K562 (cell line): ENCODE data around the gene HSD17B11. TPM values are rescaled to one million over a fixed set of nuclear protein-coding genes. Genes with fewer than 3 reads are reported as not detected.
A peak's percentile ranks its signal among the peaks of the same experiment; 100 is the strongest.

ENCODE experiments used
- BDP1 ChIP-seq: IDR thresholded peaks from 3 replicates; pipeline ENCODE4 v1.6.1; 2011; ENCODE audit not compliant: insufficient read length, insufficient read depth
- C11orf30 ChIP-seq: fragments of 450-650 bp; IDR thresholded peaks from 2 replicates; pipeline ENCODE4 v1.6.1; 2016; ENCODE audit warnings: low read depth, mild to moderate bottlenecking
- E2F3 ChIP-seq: fragments of 250-450 bp; sonication (Bioruptor Pico); IDR thresholded peaks from 2 replicates; pipeline ENCODE4 v1.4.0; 2020; ENCODE audit warnings: mild to moderate bottlenecking
- FOXK1 ChIP-seq: sonication (generic); formaldehyde crosslinking; IDR thresholded peaks from 2 replicates; pipeline ENCODE4 v1.8.0; 2022; ENCODE audit warnings: missing genetic modification reagents, mild to moderate bottlenecking, borderline replicate concordance
- MTA1 ChIP-seq: fragments of 450-650 bp; IDR thresholded peaks from 2 replicates; pipeline ENCODE4 v1.6.1; 2017; ENCODE audit warnings: borderline replicate concordance
- MYC ChIP-seq, 2 experiments: fragments of 250-450 bp in 1 of 2; sonication (Bioruptor Pico) in 1 of 2; IDR thresholded peaks; 2 replicates each; pipeline versions ENCODE4 v1.5.1 to v1.6.1; 2012 to 2021; ENCODE audit warnings: low read depth in 2 of 2, borderline replicate concordance in 1 of 2, improper control_type of control experiment in 1 of 2, low read length in 1 of 2, mild to moderate bottlenecking in 1 of 2, moderate library complexity in 1 of 2
- NBN ChIP-seq: fragments of 450-650 bp; IDR thresholded peaks from 2 replicates; pipeline ENCODE4 v1.6.1; 2016; ENCODE audit warnings: low read depth, mild to moderate bottlenecking
- NFIC ChIP-seq: fragments of 450-650 bp; IDR thresholded peaks from 2 replicates; pipeline ENCODE4 v1.6.1; 2017; ENCODE audit warnings: mild to moderate bottlenecking, inconsistent platforms
- NR1H2 ChIP-seq: sonication (generic); formaldehyde crosslinking; IDR thresholded peaks from 2 replicates; pipeline ENCODE4 v1.4.0; 2020; ENCODE audit warnings: mild to moderate bottlenecking, missing genetic modification reagents
- PML ChIP-seq: IDR thresholded peaks from 2 replicates; pipeline ENCODE4 v1.6.1; 2012; ENCODE audit warnings: low read length, inconsistent platforms
- POLR2B ChIP-seq: fragments of 450-650 bp; IDR thresholded peaks from 2 replicates; pipeline ENCODE4 v1.6.1; 2018; ENCODE audit warnings: low read depth; ENCODE audit not compliant: partially characterized antibody
- PRPF4 ChIP-seq: fragments of 200-400 bp; formaldehyde crosslinking; IDR thresholded peaks from one replicate; pipeline ENCODE4 v1.6.1; 2017; ENCODE audit warnings: low read length, low read depth, mild to moderate bottlenecking; ENCODE audit not compliant: insufficient read depth, poor library complexity, severe bottlenecking
- PTRF ChIP-seq: fragments of 450-650 bp; IDR thresholded peaks from 2 replicates; pipeline ENCODE4 v1.6.1; 2016; ENCODE audit warnings: mild to moderate bottlenecking, missing genetic modification characterization, missing compliant biosample characterization
- RAD21 ChIP-seq, 2 experiments: fragments of 250-450 bp in 1 of 2; fragments of 450-650 bp in 1 of 2; sonication (Bioruptor Pico) in 1 of 2; formaldehyde crosslinking in 1 of 2; IDR thresholded peaks in 1 of 2; conservative IDR thresholded peaks in 1 of 2; 2 replicates each; pipeline versions ENCODE4 v1.4.0 to v1.8.0; 2020 to 2022; ENCODE audit warnings: mild to moderate bottlenecking in 2 of 2, moderate library complexity in 1 of 2
- RBBP5 ChIP-seq: fragments of 200-600 bp; sonication (generic); IDR thresholded peaks from 2 replicates; pipeline ENCODE4 v1.6.1; 2012; ENCODE audit warnings: borderline replicate concordance, mild to moderate bottlenecking, low read length, control low read depth, inconsistent platforms; ENCODE audit not compliant: insufficient read depth, poor library complexity, severe bottlenecking
- USF1 ChIP-seq: sonication (generic); formaldehyde crosslinking; IDR thresholded peaks from 2 replicates; pipeline ENCODE4 v1.9.0; 2022; ENCODE audit warnings: mild to moderate bottlenecking, missing genetic modification reagents
- XRCC3 ChIP-seq: fragments of 450-650 bp; IDR thresholded peaks from 2 replicates; pipeline ENCODE4 v1.6.1; 2017; ENCODE audit warnings: mild to moderate bottlenecking, moderate library complexity
- ZC3H8 ChIP-seq: fragments of 450-650 bp; IDR thresholded peaks from 2 replicates; pipeline ENCODE4 v1.6.1; 2017
- ZKSCAN8 ChIP-seq: fragments of 200-800 bp; sonication (Bioruptor generic); IDR thresholded peaks from 2 replicates; pipeline ENCODE4 v1.6.1; 2016; ENCODE audit warnings: missing genetic modification characterization, missing compliant biosample characterization
- ZNF175 ChIP-seq: fragments of 200-800 bp; sonication (Bioruptor generic); IDR thresholded peaks from 2 replicates; pipeline ENCODE4 v1.6.1; 2016; ENCODE audit warnings: low read depth, mild to moderate bottlenecking, missing genetic modification characterization, missing compliant biosample characterization
- ZNF24 ChIP-seq: fragments of 450-650 bp; IDR thresholded peaks from 2 replicates; pipeline ENCODE4 v1.6.1; 2016
- polyA plus RNA-seq, 8 experiments: library from polyadenylated mRNA; depleted of rRNA in 4 of 8; stranded (reverse) in 5 of 8; unstranded in 3 of 8; fragments of >200 nt; fragmentation: Nextera tagmentation in 2 of 8; fragmentation: Illumina TruSeq in 1 of 8; extraction: Ambion mirVana in 2 of 8; extraction: Trizol in 1 of 8; gene quantifications; 2 replicates each; pipeline versions ENCODE4 v1.2.1 to v1.2.3, GENCODE V29; 2011 to 2014; ENCODE audit warnings: inconsistent platforms in 1 of 8, missing spikeins in 1 of 8
- total RNA-seq, 7 experiments: library from RNA; depleted of rRNA in 6 of 7; stranded (reverse); fragments of >200 nt in 6 of 7; fragmentation: Illumina TruSeq in 2 of 7; extraction: Trizol in 2 of 7; gene quantifications; 2 replicates each; pipeline versions ENCODE4 v1.2.1 to v1.2.3, GENCODE V29; 2011 to 2021; ENCODE audit warnings: low replicate concordance in 1 of 7
- TF ChIP-seq, protein P1 (sequence below): fragments of 450-650 bp; IDR thresholded peaks from 2 replicates; pipeline ENCODE4 v1.6.1; 2016; ENCODE audit warnings: missing biosample characterization, missing genetic modification characterization
- TF ChIP-seq, protein P2 (sequence below): fragments of 450-650 bp; formaldehyde crosslinking; IDR thresholded peaks from 2 replicates; pipeline ENCODE4 v1.4.0; 2020; ENCODE audit warnings: mild to moderate bottlenecking, moderate library complexity
- TF ChIP-seq, protein P3 (sequence below): sonication (generic); formaldehyde crosslinking; IDR thresholded peaks from 2 replicates; pipeline ENCODE4 v1.8.1; 2023; ENCODE audit warnings: mild to moderate bottlenecking, missing genetic modification reagents, moderate library complexity

Gene HSD17B11
- total and polyA plus RNA-seq, 9 of the 15 experiments (the other 6 are each of a cell fraction or from before 2014, with no cell fraction given) = 26.0 to 108 (median 81.0) TPM

DNA sequence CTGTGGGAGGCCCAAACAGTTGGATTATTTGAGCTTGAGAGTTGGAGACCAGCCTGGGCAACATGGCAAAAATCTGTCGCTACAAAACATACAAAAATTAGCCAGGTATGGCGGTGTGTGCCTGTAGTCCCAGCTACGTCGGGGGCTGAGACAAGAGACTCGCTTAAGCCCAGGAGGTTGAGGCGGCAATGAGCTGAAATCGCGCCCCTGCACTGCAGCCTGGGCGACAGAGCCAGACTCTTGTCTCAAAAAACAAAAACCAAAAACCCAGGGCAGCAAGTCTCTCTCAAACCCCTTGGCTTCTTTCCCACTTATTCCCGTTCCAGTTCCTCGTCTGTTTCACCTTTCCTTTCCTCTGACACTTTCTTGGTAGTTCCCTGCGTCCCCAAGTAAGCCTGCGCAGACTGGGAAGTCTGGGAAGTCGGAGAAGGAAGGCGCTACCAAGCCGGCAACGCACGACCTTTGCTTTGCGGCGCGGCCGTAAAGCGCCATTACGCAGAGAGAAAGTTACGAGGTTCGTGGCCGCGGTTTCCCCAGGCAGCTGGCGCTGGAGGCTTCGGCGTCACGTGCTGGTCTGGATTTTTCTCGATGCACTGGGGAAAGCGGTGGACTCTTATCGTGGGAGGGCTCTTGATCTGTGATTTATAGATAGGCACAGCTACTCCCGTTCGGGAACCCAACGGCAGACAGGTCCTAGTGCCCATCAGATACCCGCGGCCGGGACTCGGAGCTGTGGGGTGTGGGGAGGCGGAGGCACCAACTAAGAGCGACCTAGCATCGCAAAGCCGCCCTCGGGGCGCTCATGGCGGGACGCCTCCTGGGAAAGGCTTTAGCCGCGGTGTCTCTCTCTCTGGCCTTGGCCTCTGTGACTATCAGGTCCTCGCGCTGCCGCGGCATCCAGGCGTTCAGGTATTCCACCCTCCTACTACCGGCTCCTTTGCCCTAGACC, 31.4 kb upstream of the HSD17B11 start, which contains the start of gene NUDT9 (continued):
- TF ChIP-seq ZKSCAN8 (CRISPR knock-in tag) (no peak), RAD21 (CRISPR knock-in tag; conservative IDR thresholded peaks at IDR 0.05 in 1 of 2, IDR thresholded peaks at IDR 0.05 in 1 of 2) (0 out of 4 replicates have a peak, but pooled peaks have one; percentile 5 to 11), PRPF4 (no peak), ZNF175 (CRISPR knock-in tag) (no peak), MTA1 (no peak; the same call in 1 of the 2 replicates), E2F3 (CRISPR knock-in tag) (no peak), FOXK1 (no peak), PML (peak; percentile 65; the same call in 1 of the 2 replicates), C11orf30 (peak; percentile 80), MYC (IDR thresholded peaks at IDR 0.05; ENCODE audit: low read depth, low read length) (peak; percentile 83), MYC (CRISPR knock-in tag; IDR thresholded peaks at IDR 0.05; ENCODE audit: borderline replicate concordance, low read depth) (no peak), ZC3H8 (no peak), NFIC (peak; percentile 52; the same call in 1 of the 2 replicates), BDP1 (no peak), POLR2B (peak; percentile 93), ZNF24 (no peak), USF1 (CRISPR knock-in tag) (peak; percentile 97), PTRF (tag) (no peak), XRCC3 (no peak), NBN (peak; percentile 89), NR1H2 (CRISPR knock-in tag) (no peak), RBBP5 (peak; percentile 96)
- TF ChIP-seq, protein P1, sequence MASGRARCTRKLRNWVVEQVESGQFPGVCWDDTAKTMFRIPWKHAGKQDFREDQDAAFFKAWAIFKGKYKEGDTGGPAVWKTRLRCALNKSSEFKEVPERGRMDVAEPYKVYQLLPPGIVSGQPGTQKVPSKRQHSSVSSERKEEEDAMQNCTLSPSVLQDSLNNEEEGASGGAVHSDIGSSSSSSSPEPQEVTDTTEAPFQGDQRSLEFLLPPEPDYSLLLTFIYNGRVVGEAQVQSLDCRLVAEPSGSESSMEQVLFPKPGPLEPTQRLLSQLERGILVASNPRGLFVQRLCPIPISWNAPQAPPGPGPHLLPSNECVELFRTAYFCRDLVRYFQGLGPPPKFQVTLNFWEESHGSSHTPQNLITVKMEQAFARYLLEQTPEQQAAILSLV = no peak
- TF ChIP-seq, protein P2, sequence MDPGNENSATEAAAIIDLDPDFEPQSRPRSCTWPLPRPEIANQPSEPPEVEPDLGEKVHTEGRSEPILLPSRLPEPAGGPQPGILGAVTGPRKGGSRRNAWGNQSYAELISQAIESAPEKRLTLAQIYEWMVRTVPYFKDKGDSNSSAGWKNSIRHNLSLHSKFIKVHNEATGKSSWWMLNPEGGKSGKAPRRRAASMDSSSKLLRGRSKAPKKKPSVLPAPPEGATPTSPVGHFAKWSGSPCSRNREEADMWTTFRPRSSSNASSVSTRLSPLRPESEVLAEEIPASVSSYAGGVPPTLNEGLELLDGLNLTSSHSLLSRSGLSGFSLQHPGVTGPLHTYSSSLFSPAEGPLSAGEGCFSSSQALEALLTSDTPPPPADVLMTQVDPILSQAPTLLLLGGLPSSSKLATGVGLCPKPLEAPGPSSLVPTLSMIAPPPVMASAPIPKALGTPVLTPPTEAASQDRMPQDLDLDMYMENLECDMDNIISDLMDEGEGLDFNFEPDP = no peak
- TF ChIP-seq, protein P3, sequence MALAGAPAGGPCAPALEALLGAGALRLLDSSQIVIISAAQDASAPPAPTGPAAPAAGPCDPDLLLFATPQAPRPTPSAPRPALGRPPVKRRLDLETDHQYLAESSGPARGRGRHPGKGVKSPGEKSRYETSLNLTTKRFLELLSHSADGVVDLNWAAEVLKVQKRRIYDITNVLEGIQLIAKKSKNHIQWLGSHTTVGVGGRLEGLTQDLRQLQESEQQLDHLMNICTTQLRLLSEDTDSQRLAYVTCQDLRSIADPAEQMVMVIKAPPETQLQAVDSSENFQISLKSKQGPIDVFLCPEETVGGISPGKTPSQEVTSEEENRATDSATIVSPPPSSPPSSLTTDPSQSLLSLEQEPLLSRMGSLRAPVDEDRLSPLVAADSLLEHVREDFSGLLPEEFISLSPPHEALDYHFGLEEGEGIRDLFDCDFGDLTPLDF (CRISPR knock-in tag) = no peak; the same call in 1 of the 2 replicates
